ENCODE measurements around the gene ANKAR.

GRCh38 chr2:189635353-189635752 is 39.1 kb upstream of the ANKAR start:
- TF ChIP-seq, protein P1, sequence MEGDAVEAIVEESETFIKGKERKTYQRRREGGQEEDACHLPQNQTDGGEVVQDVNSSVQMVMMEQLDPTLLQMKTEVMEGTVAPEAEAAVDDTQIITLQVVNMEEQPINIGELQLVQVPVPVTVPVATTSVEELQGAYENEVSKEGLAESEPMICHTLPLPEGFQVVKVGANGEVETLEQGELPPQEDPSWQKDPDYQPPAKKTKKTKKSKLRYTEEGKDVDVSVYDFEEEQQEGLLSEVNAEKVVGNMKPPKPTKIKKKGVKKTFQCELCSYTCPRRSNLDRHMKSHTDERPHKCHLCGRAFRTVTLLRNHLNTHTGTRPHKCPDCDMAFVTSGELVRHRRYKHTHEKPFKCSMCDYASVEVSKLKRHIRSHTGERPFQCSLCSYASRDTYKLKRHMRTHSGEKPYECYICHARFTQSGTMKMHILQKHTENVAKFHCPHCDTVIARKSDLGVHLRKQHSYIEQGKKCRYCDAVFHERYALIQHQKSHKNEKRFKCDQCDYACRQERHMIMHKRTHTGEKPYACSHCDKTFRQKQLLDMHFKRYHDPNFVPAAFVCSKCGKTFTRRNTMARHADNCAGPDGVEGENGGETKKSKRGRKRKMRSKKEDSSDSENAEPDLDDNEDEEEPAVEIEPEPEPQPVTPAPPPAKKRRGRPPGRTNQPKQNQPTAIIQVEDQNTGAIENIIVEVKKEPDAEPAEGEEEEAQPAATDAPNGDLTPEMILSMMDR (conservative IDR thresholded peaks at IDR 0.05) = no peak
- TF ChIP-seq ZFX (IDR thresholded peaks at IDR 0.05) = no peak
